Measurements from ENCODE around the gene TMTC1.

The TMTC1 gene

DNA sequence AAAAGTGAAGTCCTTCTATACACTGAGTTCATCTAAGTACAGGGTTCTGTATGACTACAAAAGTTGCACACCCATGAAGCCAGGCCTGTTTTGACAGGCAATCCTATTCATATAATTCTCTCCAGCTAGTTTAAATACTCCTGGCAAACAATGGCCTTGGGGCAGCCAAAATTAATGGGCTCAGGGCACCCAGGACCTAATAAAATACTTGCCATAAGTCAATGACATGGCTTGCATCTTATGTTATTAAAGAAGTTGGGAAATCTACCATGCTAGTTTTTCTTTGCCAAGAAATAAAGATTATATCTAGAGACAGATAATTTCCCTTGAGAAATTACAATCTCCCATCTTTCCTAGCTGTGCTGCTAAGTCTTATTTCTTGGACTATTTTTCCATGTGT lies 11.1 kb upstream of the TMTC1 start:
- TF ChIP-seq NFIC (IDR thresholded peaks at IDR 0.05) (no peak), ZBTB7A (IDR thresholded peaks at IDR 0.05; ENCODE audit: low read depth) (no peak), RAD21 (IDR thresholded peaks at IDR 0.05; ENCODE audit: low read depth) (no peak), REST (IDR thresholded peaks at IDR 0.05; ENCODE audit: low read depth) (no peak), YY1 (IDR thresholded peaks at IDR 0.05; ENCODE audit: low read depth) (no peak), TEAD4 (IDR thresholded peaks at IDR 0.05) (no peak), CREB1 (IDR thresholded peaks at IDR 0.05; ENCODE audit: low read depth) (no peak), EGR1 (IDR thresholded peaks at IDR 0.05) (no peak), TAF1 (IDR thresholded peaks at IDR 0.05; ENCODE audit: low read depth) (no peak), EP300 (IDR thresholded peaks at IDR 0.05; ENCODE audit: borderline replicate concordance) (no peak), CEBPB (IDR thresholded peaks at IDR 0.05) (no peak), FOXM1 (IDR thresholded peaks at IDR 0.05; ENCODE audit: borderline replicate concordance, low read depth) (no peak), TCF12 (IDR thresholded peaks at IDR 0.05; ENCODE audit: low read depth) (no peak)
- TF ChIP-seq, protein P1, sequence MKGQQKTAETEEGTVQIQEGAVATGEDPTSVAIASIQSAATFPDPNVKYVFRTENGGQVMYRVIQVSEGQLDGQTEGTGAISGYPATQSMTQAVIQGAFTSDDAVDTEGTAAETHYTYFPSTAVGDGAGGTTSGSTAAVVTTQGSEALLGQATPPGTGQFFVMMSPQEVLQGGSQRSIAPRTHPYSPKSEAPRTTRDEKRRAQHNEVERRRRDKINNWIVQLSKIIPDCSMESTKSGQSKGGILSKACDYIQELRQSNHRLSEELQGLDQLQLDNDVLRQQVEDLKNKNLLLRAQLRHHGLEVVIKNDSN (IDR thresholded peaks at IDR 0.05), result no peak
- TF ChIP-seq, protein P2, sequence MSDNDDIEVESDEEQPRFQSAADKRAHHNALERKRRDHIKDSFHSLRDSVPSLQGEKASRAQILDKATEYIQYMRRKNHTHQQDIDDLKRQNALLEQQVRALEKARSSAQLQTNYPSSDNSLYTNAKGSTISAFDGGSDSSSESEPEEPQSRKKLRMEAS (IDR thresholded peaks at IDR 0.05), result no peak

- TF ChIP-seq, protein P1 (IDR thresholded peaks at IDR 0.05), result no peak
- TF ChIP-seq CREB1 (IDR thresholded peaks at IDR 0.05; ENCODE audit: low read depth) (no peak), RAD21 (IDR thresholded peaks at IDR 0.05; ENCODE audit: low read depth) (no peak), NFIC (IDR thresholded peaks at IDR 0.05) (no peak), EGR1 (IDR thresholded peaks at IDR 0.05) (no peak), ZBTB7A (IDR thresholded peaks at IDR 0.05; ENCODE audit: low read depth) (no peak), YY1 (IDR thresholded peaks at IDR 0.05; ENCODE audit: low read depth) (no peak), EP300 (IDR thresholded peaks at IDR 0.05; ENCODE audit: borderline replicate concordance) (no peak), TAF1 (IDR thresholded peaks at IDR 0.05; ENCODE audit: low read depth) (no peak), TEAD4 (IDR thresholded peaks at IDR 0.05) (no peak), TCF12 (IDR thresholded peaks at IDR 0.05; ENCODE audit: low read depth) (no peak), REST (IDR thresholded peaks at IDR 0.05; ENCODE audit: low read depth) (no peak), CEBPB (IDR thresholded peaks at IDR 0.05) (no peak), FOXM1 (IDR thresholded peaks at IDR 0.05; ENCODE audit: borderline replicate concordance, low read depth) (no peak)
- TF ChIP-seq, protein P2 (IDR thresholded peaks at IDR 0.05), result no peak
Measured at GRCh38 chr12:29792853-29793252, 9.1 kb upstream of the TMTC1 start.

DNA sequence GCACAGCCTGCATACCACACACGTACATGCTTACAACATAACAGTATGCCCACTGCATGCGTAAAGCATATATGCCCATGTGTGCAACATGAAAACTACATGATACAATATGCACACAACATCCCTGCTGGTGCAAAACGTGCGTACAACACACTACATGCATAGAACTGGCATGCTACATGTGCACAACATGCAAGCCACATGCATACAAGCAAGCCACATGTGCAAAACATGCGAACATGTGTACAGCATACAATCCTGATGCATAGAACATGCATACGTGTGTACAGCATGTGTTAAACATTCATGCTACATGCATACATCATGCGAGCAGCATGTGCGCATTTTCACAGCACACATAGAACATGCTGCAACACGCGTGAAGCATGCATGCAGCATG lies 8.4 kb upstream of the TMTC1 start:
- TF ChIP-seq EGR1 (IDR thresholded peaks at IDR 0.05), result no peak
- no peak for TF ChIP-seq ZBTB7A (IDR thresholded peaks at IDR 0.05; ENCODE audit: low read depth)
- TF ChIP-seq REST (IDR thresholded peaks at IDR 0.05; ENCODE audit: low read depth), result no peak
- TF ChIP-seq CREB1 (IDR thresholded peaks at IDR 0.05; ENCODE audit: low read depth), result no peak
- no peak for TF ChIP-seq FOXM1 (IDR thresholded peaks at IDR 0.05; ENCODE audit: borderline replicate concordance, low read depth)
- TF ChIP-seq RAD21 (IDR thresholded peaks at IDR 0.05; ENCODE audit: low read depth), result no peak
- TF ChIP-seq, protein P1 (IDR thresholded peaks at IDR 0.05), result no peak
- no peak for TF ChIP-seq CEBPB (IDR thresholded peaks at IDR 0.05)
- TF ChIP-seq TCF12 (IDR thresholded peaks at IDR 0.05; ENCODE audit: low read depth), result no peak
